HepG2 (cell line): Measurements from ENCODE around the gene ARHGAP25. TPM values are rescaled to one million over a fixed set of nuclear protein-coding genes. Genes with fewer than 3 reads are reported as not detected.

Experiments
- ATAC-seq: fragments of 200-7000 bp; cut with Tn5 transposase; 3 replicates; pipeline ENCODE4 v1.9.1; 2020; ENCODE audit warnings: mild to moderate bottlenecking, moderate library complexity
- BruUV-seq: library from RNA; stranded (reverse); fragments of 400-500 nt; replicated peaks from 2 replicates; lab custom pipeline; 2021; lab: Mats Ljungman, UMichigan
- CTCF ChIA-PET: fragments of 300-600 bp; formaldehyde crosslinking; extraction: SDS; loops from one replicate; lab custom pipeline; 2021; ENCODE audit warnings: low total read pairs, inconsistent platforms, low intra/inter-chr PET ratio; lab: Yijun Ruan, JAX
- POLR2A ChIA-PET: fragments of 350-600 bp; sonication (Branson Sonifier 250); formaldehyde crosslinking; loops from one replicate; lab custom pipeline; 2020; ENCODE audit warnings: antibody characterized with exemption, inconsistent platforms; lab: Yijun Ruan, JAX
- DNase-seq: peaks from one replicate; pipeline ENCODE4 v3.0.0-alpha.2; 2015; ENCODE audit warnings: low spot score
- FAIRE-seq: peaks from 3 replicates; lab custom pipeline; 2011; peaks lifted over from hg19 to GRCh38; lab: Jason Lieb, UNC
- H2AFZ ChIP-seq: one replicate; pipeline ENCODE4 v1.6.1; 2011; ENCODE audit warnings: low read length, inconsistent platforms
- H3K27ac ChIP-seq: fragments of 300-600 bp; 3 replicates; pipeline ENCODE4 v1.8.0; 2011; ENCODE audit warnings: mixed run types, mild to moderate bottlenecking, mixed read lengths, low read length, inconsistent platforms; ENCODE audit not compliant: insufficient read depth; ENCODE audit errors: extremely low read length
- H3K27me3 ChIP-seq, 2 experiments: fragments of 200-600 bp in 1 of 2; 2 replicates in 1 of 2; 3 replicates in 1 of 2; pipeline versions ENCODE4 v1.6.0 to v1.8.0; 2011; ENCODE audit warnings: low read length in 2 of 2, mild to moderate bottlenecking in 2 of 2, moderate library complexity in 2 of 2, inconsistent platforms in 1 of 2; ENCODE audit not compliant: insufficient read depth in 2 of 2, control insufficient read depth in 1 of 2
- H3K36me3 ChIP-seq, 2 experiments: fragments of 200-600 bp in 1 of 2; replicated peaks in 1 of 2; 2 replicates in 1 of 2; 3 replicates in 1 of 2; pipeline versions ENCODE4 v1.5.1 to v1.8.0; 2011; ENCODE audit warnings: low read length in 2 of 2, inconsistent platforms in 1 of 2; ENCODE audit not compliant: insufficient read depth in 2 of 2, control insufficient read depth in 1 of 2
- H3K4me1 ChIP-seq: 2 replicates; pipeline ENCODE4 v1.5.1; 2012; ENCODE audit warnings: low read length, inconsistent platforms; ENCODE audit not compliant: insufficient read depth
- H3K4me2 ChIP-seq: 2 replicates; pipeline ENCODE4 v1.6.0; 2011; ENCODE audit warnings: low read depth, low read length, inconsistent platforms
- H3K4me3 ChIP-seq, 3 experiments: fragments of 200-600 bp in 1 of 3; sonication (generic), shearing (Covaris generic) in 1 of 3; replicated peaks in 1 of 3; 2 replicates each; pipeline ENCODE4 v1.5.1; 2011 to 2016; ENCODE audit warnings: low read length in 3 of 3, inconsistent platforms in 2 of 3, low read depth in 2 of 3, mild to moderate bottlenecking in 2 of 3, control low read depth in 1 of 3, mixed read lengths in 1 of 3; ENCODE audit not compliant: insufficient read depth in 1 of 3
- H3K79me2 ChIP-seq: one replicate; pipeline ENCODE4 v1.6.1; 2011; ENCODE audit warnings: low read length, inconsistent platforms; ENCODE audit not compliant: insufficient read depth
- H3K9ac ChIP-seq: 2 replicates; pipeline ENCODE4 v1.6.0; 2011; ENCODE audit warnings: mild to moderate bottlenecking, low read depth, low read length, inconsistent platforms; ENCODE audit not compliant: insufficient read depth
- H3K9me3 ChIP-seq: 2 replicates; pipeline ENCODE4 v1.5.1; 2012; ENCODE audit warnings: mild to moderate bottlenecking, low read length
- H4K20me1 ChIP-seq: 2 replicates; pipeline ENCODE4 v1.6.0; 2011; ENCODE audit warnings: inconsistent platforms, mild to moderate bottlenecking, low read length, moderate library complexity; ENCODE audit not compliant: insufficient read depth
- HES4 ChIP-seq: sonication (generic); formaldehyde crosslinking; IDR thresholded peaks from 2 replicates; pipeline ENCODE4 v1.9.0; 2021; ENCODE audit warnings: mild to moderate bottlenecking, missing genetic modification reagents, borderline replicate concordance
- HNRNPUL1 ChIP-seq: fragments of 200-400 bp; formaldehyde crosslinking; IDR thresholded peaks from 2 replicates; pipeline ENCODE4 v1.6.1; 2017; ENCODE audit warnings: low read depth, mild to moderate bottlenecking, low read length, moderate library complexity
- KLF15 ChIP-seq: sonication (generic); formaldehyde crosslinking; IDR thresholded peaks from 2 replicates; pipeline ENCODE4 v1.8.1; 2023; ENCODE audit warnings: borderline replicate concordance, mild to moderate bottlenecking, inconsistent platforms, missing genetic modification reagents, mixed read lengths
- PHF8 ChIP-seq: sonication (generic); formaldehyde crosslinking; IDR thresholded peaks from 2 replicates; pipeline ENCODE4 v1.5.0; 2020; ENCODE audit warnings: missing genetic modification reagents
- PPARG ChIP-seq: conservative IDR thresholded peaks from 2 replicates; pipeline ENCODE4 v1.6.1; 2016; ENCODE audit warnings: missing biosample characterization, missing genetic modification reagents
- SETDB1 ChIP-seq: sonication (generic); formaldehyde crosslinking; IDR thresholded peaks from 2 replicates; pipeline ENCODE4 v1.5.1; 2020; ENCODE audit warnings: missing genetic modification reagents, mild to moderate bottlenecking, borderline replicate concordance
- SNAPC2 ChIP-seq: sonication (generic); formaldehyde crosslinking; IDR thresholded peaks from 2 replicates; pipeline ENCODE4 v1.8.1; 2022; ENCODE audit warnings: mild to moderate bottlenecking, missing genetic modification reagents
- THAP11 ChIP-seq: IDR thresholded peaks from 2 replicates; pipeline ENCODE4 v1.6.1; 2016; ENCODE audit warnings: missing biosample characterization, missing genetic modification reagents
- ZKSCAN1 ChIP-seq: fragments of 150-350 bp; IDR thresholded peaks from 2 replicates; pipeline ENCODE4 v1.6.1; 2014; ENCODE audit warnings: low read length
- ZNF337 ChIP-seq: sonication (generic); formaldehyde crosslinking; IDR thresholded peaks from 2 replicates; pipeline ENCODE4 v1.5.1; 2020; ENCODE audit warnings: missing genetic modification reagents, low read depth, mild to moderate bottlenecking, borderline replicate concordance
- ZNF543 ChIP-seq: sonication (generic); formaldehyde crosslinking; IDR thresholded peaks from 2 replicates; pipeline ENCODE4 v1.4.0; 2020; ENCODE audit warnings: mild to moderate bottlenecking, missing genetic modification reagents
- ZNF569 ChIP-seq: sonication (generic); formaldehyde crosslinking; IDR thresholded peaks from 2 replicates; pipeline ENCODE4 v1.5.0; 2020; ENCODE audit warnings: mild to moderate bottlenecking, missing genetic modification reagents, moderate library complexity, borderline replicate concordance
- ZNF780A ChIP-seq: sonication (generic); formaldehyde crosslinking; IDR thresholded peaks from 2 replicates; pipeline ENCODE4 v1.8.0; 2022; ENCODE audit warnings: mild to moderate bottlenecking, missing genetic modification reagents, moderate library complexity
- WGBS: methylation state at CpG from one replicate; pipeline ENCODE4 v1.1.6; 2017; ENCODE audit warnings: low lambda C conversion rate; 5-methylcytosine and 5-hydroxymethylcytosine counted together
- in situ Hi-C: cut with HindIII; loops from 2 replicates; pipeline ENCODE4 v1.10.0; 2017; ENCODE audit warnings: low pct_unique_long_range_greater_than_20kb; ENCODE audit not compliant: extremely low pct_ligation_motif_present
- intact Hi-C: fragments of 100-400 bp; cut with micrococcal nuclease; formaldehyde crosslinking; loops from one replicate; pipeline ENCODE4 v1.10.0; 2022; ENCODE audit not compliant: unreplicated experiment
- polyA plus RNA-seq, 8 experiments: library from polyadenylated mRNA; depleted of rRNA in 3 of 8; stranded (reverse) in 7 of 8; unstranded in 1 of 8; fragments of >200 nt; fragmentation: Illumina TruSeq in 4 of 8; extraction: Trizol in 4 of 8; gene quantifications; 2 replicates each; pipeline versions ENCODE4 v1.2.1 to v1.2.3, GENCODE V29; 2011 to 2016; ENCODE audit warnings: low read depth in 4 of 8, missing spikeins in 1 of 8, mixed read lengths in 1 of 8; ENCODE audit not compliant: insufficient read depth in 1 of 8
- total RNA-seq, 5 experiments: library from RNA; depleted of rRNA; stranded (reverse); fragments of >200 nt; fragmentation: Illumina TruSeq; extraction: Trizol; gene quantifications; 2 replicates each; pipeline ENCODE4 v1.2.3, GENCODE V29; 2016; ENCODE audit warnings: low read depth in 1 of 5
- TF ChIP-seq, protein P1 (sequence below): sonication (generic); formaldehyde crosslinking; IDR thresholded peaks from 2 replicates; pipeline ENCODE4 v1.5.0; 2020; ENCODE audit warnings: mild to moderate bottlenecking, missing genetic modification reagents
- TF ChIP-seq, protein P2 (sequence below): sonication (generic); formaldehyde crosslinking; IDR thresholded peaks from 2 replicates; pipeline ENCODE4 v1.4.0; 2020; ENCODE audit warnings: missing genetic modification reagents
- TF ChIP-seq, protein P3 (sequence below): sonication (generic); formaldehyde crosslinking; IDR thresholded peaks from 2 replicates; pipeline ENCODE4 v1.9.0; 2021; ENCODE audit warnings: missing genetic modification reagents, mild to moderate bottlenecking, borderline replicate concordance
- TF ChIP-seq, protein P4 (sequence below): IDR thresholded peaks from 2 replicates; pipeline ENCODE4 v1.6.1; 2016

The ARHGAP25 gene
- total and polyA plus RNA-seq, 2 of the 13 experiments (the other 11 are each of a cell fraction or from before 2014, with no cell fraction given): not detected

DNA sequence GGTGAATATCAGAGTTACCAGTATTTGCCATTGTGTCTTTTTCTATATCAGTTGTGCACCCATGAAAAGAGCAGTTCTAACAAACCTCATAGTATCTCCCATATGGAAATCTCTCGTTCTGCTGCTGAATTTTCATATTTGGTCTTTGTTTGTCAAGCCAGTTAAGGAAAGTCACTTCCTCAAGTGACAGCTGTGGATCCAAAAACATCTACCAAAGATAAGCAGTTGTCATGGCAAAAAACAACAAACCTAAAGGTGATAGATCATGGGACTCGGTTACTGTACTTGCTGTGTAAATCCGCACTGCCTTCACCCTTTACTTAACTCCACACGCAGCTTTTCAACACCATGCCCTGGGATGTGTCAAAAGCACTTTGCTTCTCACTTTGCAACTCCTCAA is 119.3 kb downstream of the ARHGAP25 start:
- Histone ChIP-seq H3K4me2 (no peak overlapping the region), H4K20me1 (no peaks in the 10 kb centered on the region), H2AFZ (no peak overlapping the region), H3K79me2 (no peaks in the 10 kb centered on the region), H3K36me3 (no peaks in the 10 kb centered on the region), H3K27ac (no peak overlapping the region), H3K4me1 (no peaks in the 10 kb centered on the region), H3K9ac (no peak overlapping the region), H3K27me3 (peaks cover 0 to 35% of the 10 kb centered on the region in 2 experiments; a peak in 3 of 5 replicates), H3K9me3 (no peaks in the 10 kb centered on the region), H3K4me3 (no peak overlapping the region)
- no TSS peak for BruUV-seq
- CTCF ChIA-PET: no interaction called here
- DNase-seq: no peak
- intact Hi-C loops: no loop called here
- TF ChIP-seq PPARG (CRISPR knock-in tag): no peak
- TF ChIP-seq ZNF543 (CRISPR knock-in tag): no peak
- TF ChIP-seq, protein P1, sequence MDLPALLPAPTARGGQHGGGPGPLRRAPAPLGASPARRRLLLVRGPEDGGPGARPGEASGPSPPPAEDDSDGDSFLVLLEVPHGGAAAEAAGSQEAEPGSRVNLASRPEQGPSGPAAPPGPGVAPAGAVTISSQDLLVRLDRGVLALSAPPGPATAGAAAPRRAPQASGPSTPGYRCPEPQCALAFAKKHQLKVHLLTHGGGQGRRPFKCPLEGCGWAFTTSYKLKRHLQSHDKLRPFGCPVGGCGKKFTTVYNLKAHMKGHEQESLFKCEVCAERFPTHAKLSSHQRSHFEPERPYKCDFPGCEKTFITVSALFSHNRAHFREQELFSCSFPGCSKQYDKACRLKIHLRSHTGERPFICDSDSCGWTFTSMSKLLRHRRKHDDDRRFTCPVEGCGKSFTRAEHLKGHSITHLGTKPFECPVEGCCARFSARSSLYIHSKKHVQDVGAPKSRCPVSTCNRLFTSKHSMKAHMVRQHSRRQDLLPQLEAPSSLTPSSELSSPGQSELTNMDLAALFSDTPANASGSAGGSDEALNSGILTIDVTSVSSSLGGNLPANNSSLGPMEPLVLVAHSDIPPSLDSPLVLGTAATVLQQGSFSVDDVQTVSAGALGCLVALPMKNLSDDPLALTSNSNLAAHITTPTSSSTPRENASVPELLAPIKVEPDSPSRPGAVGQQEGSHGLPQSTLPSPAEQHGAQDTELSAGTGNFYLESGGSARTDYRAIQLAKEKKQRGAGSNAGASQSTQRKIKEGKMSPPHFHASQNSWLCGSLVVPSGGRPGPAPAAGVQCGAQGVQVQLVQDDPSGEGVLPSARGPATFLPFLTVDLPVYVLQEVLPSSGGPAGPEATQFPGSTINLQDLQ (CRISPR knock-in tag): no peak
- TF ChIP-seq PHF8 (CRISPR knock-in tag): no peak
- TF ChIP-seq THAP11: no peak
- no peak for TF ChIP-seq ZNF780A (CRISPR knock-in tag)
- TF ChIP-seq ZKSCAN1: no peak
- TF ChIP-seq, protein P2, sequence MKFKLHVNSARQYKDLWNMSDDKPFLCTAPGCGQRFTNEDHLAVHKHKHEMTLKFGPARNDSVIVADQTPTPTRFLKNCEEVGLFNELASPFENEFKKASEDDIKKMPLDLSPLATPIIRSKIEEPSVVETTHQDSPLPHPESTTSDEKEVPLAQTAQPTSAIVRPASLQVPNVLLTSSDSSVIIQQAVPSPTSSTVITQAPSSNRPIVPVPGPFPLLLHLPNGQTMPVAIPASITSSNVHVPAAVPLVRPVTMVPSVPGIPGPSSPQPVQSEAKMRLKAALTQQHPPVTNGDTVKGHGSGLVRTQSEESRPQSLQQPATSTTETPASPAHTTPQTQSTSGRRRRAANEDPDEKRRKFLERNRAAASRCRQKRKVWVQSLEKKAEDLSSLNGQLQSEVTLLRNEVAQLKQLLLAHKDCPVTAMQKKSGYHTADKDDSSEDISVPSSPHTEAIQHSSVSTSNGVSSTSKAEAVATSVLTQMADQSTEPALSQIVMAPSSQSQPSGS (CRISPR knock-in tag): no peak
- no peak for TF ChIP-seq KLF15 (CRISPR knock-in tag)
- TF ChIP-seq ZNF337 (CRISPR knock-in tag): no peak
- TF ChIP-seq SNAPC2 (CRISPR knock-in tag): no peak
- TF ChIP-seq ZNF569 (CRISPR knock-in tag): no peak
- TF ChIP-seq HES4 (CRISPR knock-in tag): no peak
- TF ChIP-seq, protein P3, sequence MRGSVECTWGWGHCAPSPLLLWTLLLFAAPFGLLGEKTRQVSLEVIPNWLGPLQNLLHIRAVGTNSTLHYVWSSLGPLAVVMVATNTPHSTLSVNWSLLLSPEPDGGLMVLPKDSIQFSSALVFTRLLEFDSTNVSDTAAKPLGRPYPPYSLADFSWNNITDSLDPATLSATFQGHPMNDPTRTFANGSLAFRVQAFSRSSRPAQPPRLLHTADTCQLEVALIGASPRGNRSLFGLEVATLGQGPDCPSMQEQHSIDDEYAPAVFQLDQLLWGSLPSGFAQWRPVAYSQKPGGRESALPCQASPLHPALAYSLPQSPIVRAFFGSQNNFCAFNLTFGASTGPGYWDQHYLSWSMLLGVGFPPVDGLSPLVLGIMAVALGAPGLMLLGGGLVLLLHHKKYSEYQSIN: no peak
- TF ChIP-seq HNRNPUL1: no peak
- no peak for TF ChIP-seq SETDB1 (CRISPR knock-in tag)
- TF ChIP-seq, protein P4, sequence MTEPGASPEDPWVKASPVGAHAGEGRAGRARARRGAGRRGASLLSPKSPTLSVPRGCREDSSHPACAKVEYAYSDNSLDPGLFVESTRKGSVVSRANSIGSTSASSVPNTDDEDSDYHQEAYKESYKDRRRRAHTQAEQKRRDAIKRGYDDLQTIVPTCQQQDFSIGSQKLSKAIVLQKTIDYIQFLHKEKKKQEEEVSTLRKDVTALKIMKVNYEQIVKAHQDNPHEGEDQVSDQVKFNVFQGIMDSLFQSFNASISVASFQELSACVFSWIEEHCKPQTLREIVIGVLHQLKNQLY (CRISPR knock-in tag): no peak
- 8% methylated on average over 4 of the region's 4 CpGs for WGBS
- ATAC-seq: no peak
- no peak for FAIRE-seq
- POLR2A ChIA-PET: no interaction called here
- in situ Hi-C loops: no loop called here
